Measurements from ENCODE around the gene SPEG.

Gene SPEG

DNA sequence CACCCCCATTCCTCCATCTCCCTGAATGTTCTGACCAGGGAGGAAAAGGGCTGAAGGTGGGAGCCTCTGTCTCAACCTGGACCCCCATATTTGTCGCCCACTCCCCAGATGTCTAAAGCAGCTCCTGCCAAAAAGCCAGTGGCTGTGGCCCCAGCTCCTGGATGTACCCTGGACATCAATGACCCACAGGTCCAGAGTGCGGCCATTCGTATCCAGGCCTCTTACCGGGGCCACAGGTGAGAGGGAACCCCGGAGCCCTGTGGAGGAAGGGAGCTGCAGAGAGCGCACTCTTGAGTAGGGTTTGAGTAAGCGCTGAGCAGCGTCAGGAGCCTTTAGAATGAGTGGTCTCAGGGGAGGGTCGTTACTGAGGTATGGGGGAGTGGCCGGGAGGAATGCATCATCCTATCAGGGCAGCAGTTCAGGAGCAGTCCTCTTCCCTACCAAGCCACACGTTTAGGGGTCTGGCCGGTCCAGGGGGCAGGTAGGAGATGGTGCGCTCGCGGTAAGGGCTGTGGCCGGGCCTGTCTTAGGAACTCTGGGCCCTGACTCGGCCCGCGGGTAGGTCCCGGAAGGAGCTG, 61.7 kb downstream of the SPEG start:
- H3K27me3 ChIP-seq (ENCODE audit: low read depth, low read length), result peaks cover 25% of the 10 kb centered on the region
- H3K27ac ChIP-seq (ENCODE audit: low read length), result no peak overlapping the region
- peaks cover 11 to 35% of the 10 kb centered on the region in 2 donors for H3K4me1 ChIP-seq (ENCODE audit: control insufficient read depth in 1 of 2, insufficient read depth in 2 of 2, low read length in 2 of 2)
- no peaks in the 10 kb centered on the region for H3K9me3 ChIP-seq (ENCODE audit: control insufficient read depth in 1 of 2, low read length in 2 of 2)
- H3K36me3 ChIP-seq (ENCODE audit: control insufficient read depth in 1 of 2, insufficient read depth in 2 of 2, low read length in 2 of 2), result peaks cover 0 to 15% of the 10 kb centered on the region in 2 donors
- H3K4me3 ChIP-seq (ENCODE audit: low read depth in 1 of 2, low read length in 2 of 2), result peak overlapping the region in 1 of 2 donors; percentile 81

- Histone ChIP-seq H3K36me3 (ENCODE audit: control insufficient read depth in 1 of 2, insufficient read depth in 2 of 2, low read length in 2 of 2) (peaks cover 0 to 16% of the 10 kb centered on the region in 2 donors), H3K9me3 (ENCODE audit: control insufficient read depth in 1 of 2, low read length in 2 of 2) (no peaks in the 10 kb centered on the region), H3K27me3 (ENCODE audit: low read depth, low read length) (peaks cover 25% of the 10 kb centered on the region), H3K4me1 (ENCODE audit: control insufficient read depth in 1 of 2, insufficient read depth in 2 of 2, low read length in 2 of 2) (peaks cover 11 to 35% of the 10 kb centered on the region in 2 donors), H3K27ac (ENCODE audit: low read length) (no peak overlapping the region), H3K4me3 (ENCODE audit: low read depth in 1 of 2, low read length in 2 of 2) (peak overlapping the region; percentile 81 to 87)
These were observed 62.3 kb downstream of the SPEG start for GRCh38 chr2:219496825-219497494.

DNA sequence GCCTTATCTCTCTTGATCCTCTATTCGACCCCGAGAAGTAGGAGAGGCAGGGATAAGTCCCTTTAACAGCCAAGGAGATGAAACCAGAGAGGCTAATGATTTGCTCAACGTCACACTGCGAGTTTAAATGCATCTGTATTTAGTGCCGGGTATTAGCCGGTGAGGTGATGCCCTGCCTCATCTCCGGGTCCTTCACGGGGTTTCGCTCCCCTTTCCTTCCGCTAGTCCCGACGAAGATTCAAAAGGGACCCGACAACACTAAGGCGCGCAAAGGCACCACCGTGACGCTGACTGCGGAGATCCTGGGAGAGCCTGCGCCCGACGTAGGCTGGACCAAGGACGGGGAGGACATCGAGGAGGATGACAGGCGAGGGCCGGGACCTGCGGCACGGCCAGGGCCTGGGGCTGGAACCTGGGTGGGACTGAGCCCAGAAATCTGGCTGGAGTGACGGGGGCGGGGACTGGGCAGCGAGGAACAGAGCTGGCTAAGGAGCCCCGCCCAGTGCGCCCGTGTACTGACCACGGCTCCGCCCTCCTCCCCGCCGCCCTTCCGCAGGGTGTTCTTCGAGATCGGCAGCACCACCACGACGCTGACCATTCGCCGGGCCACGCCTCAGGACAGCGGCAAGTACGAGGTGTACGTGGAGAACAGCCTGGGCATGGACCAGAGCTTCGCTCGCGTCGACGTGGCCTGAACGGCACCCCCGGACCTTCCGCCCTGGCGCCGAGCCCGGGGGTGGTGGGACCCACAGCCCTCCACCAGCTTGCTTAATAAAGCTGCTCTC, 63.0 kb downstream of the SPEG start:
- peaks cover 25% of the 10 kb centered on the region for H3K27me3 ChIP-seq (ENCODE audit: low read depth, low read length)
- peaks cover 11 to 35% of the 10 kb centered on the region in 2 donors for H3K4me1 ChIP-seq (ENCODE audit: control insufficient read depth in 1 of 2, insufficient read depth in 2 of 2, low read length in 2 of 2)
- H3K27ac ChIP-seq (ENCODE audit: low read length), result peak overlapping the region; percentile 88
- H3K36me3 ChIP-seq (ENCODE audit: control insufficient read depth in 1 of 2, insufficient read depth in 2 of 2, low read length in 2 of 2), result peaks cover 0 to 12% of the 10 kb centered on the region in 2 donors
- no peaks in the 10 kb centered on the region for H3K9me3 ChIP-seq (ENCODE audit: control insufficient read depth in 1 of 2, low read length in 2 of 2)
- H3K4me3 ChIP-seq (ENCODE audit: low read depth in 1 of 2, low read length in 2 of 2), result peak overlapping the region; percentile 81 to 87

GRCh38 chr2:219498280-219499057, 63.8 kb downstream of the SPEG start, which contains the start of gene GMPPA:
Gene GMPPA, plus strand, starts transcription at chr2:219498891. Its CDS starts 1,085 bp downstream, at chr2:219499976.
- Histone ChIP-seq H3K4me1 (ENCODE audit: control insufficient read depth in 1 of 2, insufficient read depth in 2 of 2, low read length in 2 of 2) (peaks cover 11 to 35% of the 10 kb centered on the region in 2 donors), H3K36me3 (ENCODE audit: control insufficient read depth in 1 of 2, insufficient read depth in 2 of 2, low read length in 2 of 2) (peaks cover 2 to 12% of the 10 kb centered on the region in 2 donors), H3K9me3 (ENCODE audit: control insufficient read depth in 1 of 2, low read length in 2 of 2) (no peaks in the 10 kb centered on the region), H3K4me3 (ENCODE audit: low read depth in 1 of 2, low read length in 2 of 2) (peak within 1 kb of the TSS; percentile 81 to 87), H3K27ac (ENCODE audit: low read length) (peak within 1 kb of the TSS; percentile 88), H3K27me3 (ENCODE audit: low read depth, low read length) (peaks cover 25% of the 10 kb centered on the region)

DNA sequence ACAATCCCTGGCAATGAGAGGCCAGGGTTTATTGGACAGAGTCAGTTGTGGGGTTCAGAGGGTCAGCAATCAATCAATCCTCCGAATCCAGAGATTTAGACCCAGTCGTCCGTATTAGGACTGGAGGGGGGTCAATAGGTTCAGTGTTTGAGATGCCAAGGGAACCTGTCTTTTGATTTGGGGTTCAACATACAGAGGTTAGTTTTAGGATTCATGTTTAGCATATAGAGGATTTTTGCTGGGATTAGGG, 64.3 kb downstream of the SPEG start:
- H3K4me1 ChIP-seq (ENCODE audit: control insufficient read depth in 1 of 2, insufficient read depth in 2 of 2, low read length in 2 of 2), result peaks cover 11 to 35% of the 10 kb centered on the region in 2 donors
- H3K36me3 ChIP-seq (ENCODE audit: control insufficient read depth in 1 of 2, insufficient read depth in 2 of 2, low read length in 2 of 2), result peaks cover 6 to 18% of the 10 kb centered on the region in 2 donors
- H3K9me3 ChIP-seq (ENCODE audit: control insufficient read depth in 1 of 2, low read length in 2 of 2), result no peaks in the 10 kb centered on the region
- peak overlapping the region; percentile 88 for H3K27ac ChIP-seq (ENCODE audit: low read length)
- peak overlapping the region; percentile 81 to 87 for H3K4me3 ChIP-seq (ENCODE audit: low read depth in 1 of 2, low read length in 2 of 2)
- peaks cover 25% of the 10 kb centered on the region for H3K27me3 ChIP-seq (ENCODE audit: low read depth, low read length)

GRCh38 chr2:219499555-219499954, 64.9 kb downstream of the SPEG start:
- Histone ChIP-seq H3K36me3 (ENCODE audit: control insufficient read depth in 1 of 2, insufficient read depth in 2 of 2, low read length in 2 of 2) (peaks cover 12 to 23% of the 10 kb centered on the region in 2 donors), H3K4me1 (ENCODE audit: control insufficient read depth in 1 of 2, insufficient read depth in 2 of 2, low read length in 2 of 2) (peaks cover 11 to 35% of the 10 kb centered on the region in 2 donors)

DNA sequence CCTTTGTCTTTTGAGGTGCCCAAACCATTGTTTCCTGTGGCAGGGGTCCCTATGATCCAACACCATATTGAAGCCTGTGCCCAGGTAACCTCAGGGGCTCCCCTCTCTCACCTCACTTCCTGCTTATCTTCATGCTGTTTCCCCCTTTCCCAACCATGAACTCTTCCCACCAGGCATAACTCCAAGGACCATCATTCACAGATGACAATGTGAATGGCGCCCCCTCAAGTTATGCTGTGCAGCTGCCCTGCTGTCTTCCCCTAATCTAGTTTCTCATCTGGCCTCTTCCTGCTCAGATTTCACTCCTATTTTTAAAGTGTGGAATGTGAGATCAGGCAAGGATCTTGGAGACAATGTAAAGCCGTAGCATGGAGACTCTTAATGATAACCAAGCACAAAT, 65.5 kb downstream of the SPEG start:
- H3K27me3 ChIP-seq (ENCODE audit: low read depth, low read length), result peaks cover 17% of the 10 kb centered on the region
- H3K27ac ChIP-seq (ENCODE audit: low read length), result no peak overlapping the region
- peaks cover 16 to 29% of the 10 kb centered on the region in 2 donors for H3K36me3 ChIP-seq (ENCODE audit: control insufficient read depth in 1 of 2, insufficient read depth in 2 of 2, low read length in 2 of 2)
- H3K4me3 ChIP-seq (ENCODE audit: low read depth in 1 of 2, low read length in 2 of 2), result no peak overlapping the region
- peaks cover 11 to 33% of the 10 kb centered on the region in 2 donors for H3K4me1 ChIP-seq (ENCODE audit: control insufficient read depth in 1 of 2, insufficient read depth in 2 of 2, low read length in 2 of 2)
- no peaks in the 10 kb centered on the region for H3K9me3 ChIP-seq (ENCODE audit: control insufficient read depth in 1 of 2, low read length in 2 of 2)

More at GRCh38 chr2:219499555-219499954, 64.9 kb downstream of the SPEG start:
- peaks cover 23% of the 10 kb centered on the region for H3K27me3 ChIP-seq (ENCODE audit: low read depth, low read length)
- H3K4me3 ChIP-seq (ENCODE audit: low read depth in 1 of 2, low read length in 2 of 2), result peak overlapping the region; percentile 81 to 87
- H3K27ac ChIP-seq (ENCODE audit: low read length), result peak overlapping the region; percentile 88
- no peaks in the 10 kb centered on the region for H3K9me3 ChIP-seq (ENCODE audit: control insufficient read depth in 1 of 2, low read length in 2 of 2)

GRCh38 chr2:219501849-219502248, 67.2 kb downstream of the SPEG start:
- Histone ChIP-seq H3K4me3 (ENCODE audit: low read depth in 1 of 2, low read length in 2 of 2) (no peak overlapping the region), H3K36me3 (ENCODE audit: control insufficient read depth in 1 of 2, insufficient read depth in 2 of 2, low read length in 2 of 2) (peaks cover 32 to 46% of the 10 kb centered on the region in 2 donors), H3K27me3 (ENCODE audit: low read depth, low read length) (peaks cover 7% of the 10 kb centered on the region), H3K9me3 (ENCODE audit: control insufficient read depth in 1 of 2, low read length in 2 of 2) (no peaks in the 10 kb centered on the region), H3K27ac (ENCODE audit: low read length) (no peak overlapping the region), H3K4me1 (ENCODE audit: control insufficient read depth in 1 of 2, insufficient read depth in 2 of 2, low read length in 2 of 2) (peaks cover 11 to 16% of the 10 kb centered on the region in 2 donors)

GRCh38 chr2:219502618-219503017, 68.0 kb downstream of the SPEG start:
- Histone ChIP-seq H3K27me3 (ENCODE audit: low read depth, low read length) (no peaks in the 10 kb centered on the region), H3K4me1 (ENCODE audit: control insufficient read depth in 1 of 2, insufficient read depth in 2 of 2, low read length in 2 of 2) (peaks cover 8 to 12% of the 10 kb centered on the region in 2 donors), H3K9me3 (ENCODE audit: control insufficient read depth in 1 of 2, low read length in 2 of 2) (no peaks in the 10 kb centered on the region), H3K4me3 (ENCODE audit: low read depth in 1 of 2, low read length in 2 of 2) (no peak overlapping the region), H3K36me3 (ENCODE audit: control insufficient read depth in 1 of 2, insufficient read depth in 2 of 2, low read length in 2 of 2) (peaks cover 32 to 52% of the 10 kb centered on the region in 2 donors), H3K27ac (ENCODE audit: low read length) (no peak overlapping the region)

DNA sequence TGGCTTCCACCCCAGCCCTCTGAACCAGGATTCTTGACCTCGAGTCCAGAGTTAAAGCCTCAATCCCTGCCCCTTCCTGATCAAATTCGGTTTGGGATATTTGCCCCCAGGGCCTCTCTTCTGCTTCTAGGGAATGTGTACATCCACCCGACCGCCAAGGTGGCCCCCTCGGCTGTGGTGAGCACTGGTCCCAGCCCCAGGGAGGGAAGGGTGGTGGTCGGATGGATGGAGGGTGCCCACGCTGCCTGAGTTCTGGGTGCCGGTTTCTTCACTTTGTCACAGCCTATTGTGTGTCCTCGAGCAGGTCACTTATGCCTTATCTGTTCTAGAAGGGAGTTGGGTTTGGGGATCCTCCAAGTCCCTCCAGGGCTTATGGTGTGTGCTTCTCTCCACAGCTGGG, 70.9 kb downstream of the SPEG start:
- Histone ChIP-seq H3K36me3 (ENCODE audit: control insufficient read depth in 1 of 2, insufficient read depth in 2 of 2, low read length in 2 of 2) (peaks cover 32 to 52% of the 10 kb centered on the region in 2 donors), H3K4me1 (ENCODE audit: control insufficient read depth in 1 of 2, insufficient read depth in 2 of 2, low read length in 2 of 2) (peaks cover 0 to 21% of the 10 kb centered on the region in 2 donors), H3K27ac (ENCODE audit: low read length) (no peak overlapping the region), H3K4me3 (ENCODE audit: low read depth in 1 of 2, low read length in 2 of 2) (no peak overlapping the region), H3K9me3 (ENCODE audit: control insufficient read depth in 1 of 2, low read length in 2 of 2) (no peaks in the 10 kb centered on the region), H3K27me3 (ENCODE audit: low read depth, low read length) (peaks cover 4% of the 10 kb centered on the region)
